Testis (tissue), 3 donors: Measurements from ENCODE around the gene CLOCK. TPM values are rescaled to one million over a fixed set of nuclear protein-coding genes. Genes with fewer than 3 reads are reported as not detected.

Experiments used
- DNase-seq: peaks from one replicate; pipeline ENCODE4 v3.0.0-alpha.2; 2019
- H3K27ac ChIP-seq, 2 donors: fragments of 200-600 bp; sonication (generic); one replicate each; pipeline ENCODE4 v1.5.1; 2019
- H3K27me3 ChIP-seq: fragments of 200-600 bp; sonication (generic); one replicate; pipeline ENCODE4 v1.5.1; 2019
- H3K36me3 ChIP-seq: fragments of 200-600 bp; sonication (generic); one replicate; pipeline ENCODE4 v1.5.1; 2017; ENCODE audit warnings: low read depth; ENCODE audit errors: missing control alignments
- H3K4me1 ChIP-seq: fragments of 200-600 bp; sonication (generic); one replicate; pipeline ENCODE4 v1.5.1; 2019
- H3K4me3 ChIP-seq, 2 donors: fragments of 200-600 bp; sonication (generic); one replicate each; pipeline ENCODE4 v1.5.1; 2017 to 2019
- H3K9me3 ChIP-seq: fragments of 200-600 bp; sonication (generic); one replicate; pipeline ENCODE4 v1.5.1; 2017
- POLR2A ChIP-seq: fragments of 450-650 bp; IDR thresholded peaks from one replicate; pipeline ENCODE4 v1.6.1; 2017; ENCODE audit warnings: antibody characterized with exemption, mild to moderate bottlenecking, moderate library complexity
- WGBS, 2 donors: methylation state at CpG; one replicate each; pipeline ENCODE4 v1.1.5; 2018; 5-methylcytosine and 5-hydroxymethylcytosine counted together
- intact Hi-C: fragments of 100-400 bp; cut with DNase I; formaldehyde crosslinking; loops from one replicate; pipeline ENCODE4 v1.15.1; 2023; ENCODE audit warnings: low total_unique reads
- polyA plus RNA-seq: library from polyadenylated mRNA; stranded (reverse); fragments of 350-450 nt; fragmentation: Illumina TruSeq; extraction: RNeasy Lipid Tissue Mini Kit (QIAGEN cat#74804); gene quantifications from one replicate; pipeline ENCODE4 v1.2.3, GENCODE V29; 2014; ENCODE audit warnings: low read depth, low replicate concordance; ENCODE audit not compliant: insufficient read depth
- total RNA-seq, 2 donors: library from RNA; depleted of rRNA; stranded (reverse); fragments of >200 nt; gene quantifications; one replicate each; pipeline ENCODE4 v1.2.3, GENCODE V29; 2016
- TF ChIP-seq, protein P1 (sequence below), 3 experiments: fragments of 450-650 bp in 2 of 3; fragments of 200-600 bp in 1 of 3; sonication (generic) in 1 of 3; IDR thresholded peaks; one replicate each; pipeline ENCODE4 v1.5.1; 2016 to 2019; ENCODE audit warnings: antibody characterized with exemption in 3 of 3, mild to moderate bottlenecking in 2 of 3, moderate library complexity in 1 of 3

CLOCK gene
- total and polyA plus RNA-seq, 3 donors from 2014 or later, result 41.9 to 48.6 (median 43.4) TPM

DNA sequence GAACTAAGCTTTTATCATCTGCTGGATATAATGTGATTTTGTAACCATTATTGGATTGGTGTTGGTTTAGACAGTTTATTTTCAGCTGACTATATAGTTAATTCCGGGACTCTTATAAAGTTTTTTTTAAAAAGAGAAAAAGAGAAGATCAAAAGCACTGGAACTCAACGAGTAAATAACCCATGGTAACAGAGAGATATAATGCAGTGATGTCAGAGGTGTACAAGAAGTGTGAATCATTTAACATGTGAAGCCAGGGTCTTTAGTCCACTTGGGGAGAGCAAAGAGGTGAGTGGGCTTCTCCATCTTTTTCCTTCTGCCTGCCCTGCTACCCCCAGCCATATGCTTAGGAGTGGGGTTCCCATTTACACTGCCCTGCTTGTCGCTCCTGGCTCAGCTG, 147.7 kb downstream of the CLOCK start:
- Histone ChIP-seq H3K9me3 (no peaks in the 10 kb centered on the region), H3K4me1 (peaks cover 23% of the 10 kb centered on the region), H3K27me3 (no peaks in the 10 kb centered on the region), H3K36me3 (no peaks in the 10 kb centered on the region), H3K27ac (no peak overlapping the region), H3K4me3 (no peak overlapping the region)
- TF ChIP-seq POLR2A, result no peak
- TF ChIP-seq, protein P1, sequence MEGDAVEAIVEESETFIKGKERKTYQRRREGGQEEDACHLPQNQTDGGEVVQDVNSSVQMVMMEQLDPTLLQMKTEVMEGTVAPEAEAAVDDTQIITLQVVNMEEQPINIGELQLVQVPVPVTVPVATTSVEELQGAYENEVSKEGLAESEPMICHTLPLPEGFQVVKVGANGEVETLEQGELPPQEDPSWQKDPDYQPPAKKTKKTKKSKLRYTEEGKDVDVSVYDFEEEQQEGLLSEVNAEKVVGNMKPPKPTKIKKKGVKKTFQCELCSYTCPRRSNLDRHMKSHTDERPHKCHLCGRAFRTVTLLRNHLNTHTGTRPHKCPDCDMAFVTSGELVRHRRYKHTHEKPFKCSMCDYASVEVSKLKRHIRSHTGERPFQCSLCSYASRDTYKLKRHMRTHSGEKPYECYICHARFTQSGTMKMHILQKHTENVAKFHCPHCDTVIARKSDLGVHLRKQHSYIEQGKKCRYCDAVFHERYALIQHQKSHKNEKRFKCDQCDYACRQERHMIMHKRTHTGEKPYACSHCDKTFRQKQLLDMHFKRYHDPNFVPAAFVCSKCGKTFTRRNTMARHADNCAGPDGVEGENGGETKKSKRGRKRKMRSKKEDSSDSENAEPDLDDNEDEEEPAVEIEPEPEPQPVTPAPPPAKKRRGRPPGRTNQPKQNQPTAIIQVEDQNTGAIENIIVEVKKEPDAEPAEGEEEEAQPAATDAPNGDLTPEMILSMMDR (IDR thresholded peaks at IDR 0.05), result no peak
- no peak for DNase-seq
- intact Hi-C loops, result loop anchor here (5.0 kb wide), 1 partner anchor 148 kb away; the partner anchor contains the start of gene CLOCK
- WGBS, 2 donors, result 42 to 50% methylated on average over 3 of the region's 3 CpGs

DNA sequence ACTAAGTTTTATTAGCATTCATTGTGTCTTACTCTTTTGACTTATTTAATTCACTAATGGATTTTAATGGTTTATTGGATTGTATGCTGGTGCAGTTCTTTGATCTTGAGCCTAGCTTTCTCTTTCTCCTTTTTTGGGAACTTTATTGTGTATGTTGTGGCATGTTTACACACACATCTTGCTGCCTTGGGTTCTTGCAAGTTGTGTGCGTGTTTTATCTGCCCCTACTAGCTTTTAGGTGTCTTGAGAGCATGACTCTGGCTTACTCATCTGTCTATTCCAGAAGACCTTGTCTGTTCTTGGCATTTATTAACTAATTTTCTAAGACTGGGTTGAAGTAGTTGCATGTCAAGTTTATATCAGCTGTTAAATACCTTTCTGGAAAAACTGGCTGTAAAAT, 148.2 kb downstream of the CLOCK start:
- DNase-seq, result no peak
- Histone ChIP-seq H3K36me3 (no peaks in the 10 kb centered on the region), H3K9me3 (no peaks in the 10 kb centered on the region), H3K4me3 (peak overlapping the region in 1 of 2 donors; percentile 87), H3K4me1 (peaks cover 23% of the 10 kb centered on the region), H3K27ac (peak overlapping the region; percentile 93 to 99), H3K27me3 (no peaks in the 10 kb centered on the region)
- no peak for TF ChIP-seq POLR2A
- TF ChIP-seq, protein P1 (IDR thresholded peaks at IDR 0.05), result no peak
- 21 to 43% methylated on average over 1 of the region's 1 CpG for whole genome bisulfite sequencing, 2 donors
- intact Hi-C loops, result loop anchor here (5.0 kb wide), 1 partner anchor 149 kb away; the partner anchor contains the start of gene CLOCK

DNA sequence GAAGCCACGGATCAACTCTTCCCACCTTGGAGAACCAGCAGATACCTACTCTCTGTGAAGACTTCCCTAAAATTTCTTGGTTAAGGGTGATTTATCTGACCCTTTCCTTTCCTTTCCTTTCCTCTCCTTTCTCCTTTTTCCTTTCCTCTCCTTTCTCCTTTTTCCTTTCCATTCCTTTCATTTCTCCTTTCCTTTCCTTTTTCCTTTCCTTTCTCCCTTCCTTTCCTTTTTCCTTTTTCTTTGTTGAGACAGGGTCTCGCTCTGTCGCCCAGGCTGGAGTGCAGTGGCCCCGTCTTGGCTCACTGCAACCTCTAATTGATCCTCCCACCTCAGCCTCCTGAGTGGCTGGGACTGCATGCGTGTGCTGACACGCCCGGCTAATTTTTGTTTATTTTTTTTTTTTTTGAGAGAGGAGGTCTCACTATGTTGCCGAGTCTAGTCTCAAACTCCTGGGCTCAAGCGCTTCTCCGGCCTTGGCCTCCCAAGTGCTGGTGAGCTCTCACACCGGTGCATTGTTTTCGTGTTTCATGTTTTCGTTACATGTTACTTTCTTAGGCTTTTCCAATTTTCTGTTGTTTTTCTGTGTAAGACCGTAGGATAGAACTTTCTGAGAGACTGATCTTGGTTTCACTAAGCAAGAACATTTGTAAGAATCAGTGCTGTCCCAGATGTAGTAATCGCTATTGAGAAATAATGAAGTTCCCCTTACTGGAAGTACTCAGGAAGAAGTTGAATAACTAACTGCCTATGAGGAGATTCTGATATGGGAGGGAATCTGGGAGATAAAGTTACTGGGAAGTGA, 149.0 kb downstream of the CLOCK start:
- no peak for DNase-seq
- Histone ChIP-seq H3K4me3 (peak overlapping the region; percentile 87 to 98), H3K27ac (peak overlapping the region; percentile 93 to 99), H3K4me1 (peaks cover 23% of the 10 kb centered on the region), H3K27me3 (no peaks in the 10 kb centered on the region), H3K36me3 (no peaks in the 10 kb centered on the region), H3K9me3 (no peaks in the 10 kb centered on the region)
- TF ChIP-seq, protein P1 (IDR thresholded peaks at IDR 0.05), result no peak
- TF ChIP-seq POLR2A, result no peak
- intact Hi-C loops, result loop anchor here (5.0 kb wide), 1 partner anchor 150 kb away; the partner anchor contains the start of gene CLOCK
- WGBS, 2 donors, result 29% methylated on average over 15 of the region's 15 CpGs

DNA sequence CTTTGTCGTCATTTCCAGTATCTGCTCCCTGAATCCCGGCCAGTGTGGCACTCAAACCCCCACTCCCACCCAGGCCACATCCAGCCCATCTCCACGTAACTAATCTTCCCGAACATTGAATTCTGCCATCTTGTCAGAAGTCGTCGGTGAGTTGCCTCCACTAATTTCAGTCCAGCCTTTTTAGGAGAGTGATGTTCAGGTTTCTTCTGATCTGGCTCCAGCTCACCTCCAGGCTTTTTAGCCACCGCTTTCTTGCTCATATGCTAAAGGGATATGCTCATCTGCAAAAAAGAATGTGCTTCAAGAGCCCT, 149.6 kb downstream of the CLOCK start:
- H3K4me1 ChIP-seq, result peaks cover 23% of the 10 kb centered on the region
- peak overlapping the region; percentile 87 to 98 for H3K4me3 ChIP-seq
- H3K36me3 ChIP-seq, result no peaks in the 10 kb centered on the region
- DNase-seq, result peak; percentile 40
- intact Hi-C loops, result loop anchor here (5.0 kb wide), 1 partner anchor 150 kb away; the partner anchor contains the start of gene CLOCK
- H3K27ac ChIP-seq, result peak overlapping the region; percentile 93 to 99
- no peaks in the 10 kb centered on the region for H3K27me3 ChIP-seq
- WGBS, 2 donors, result 2 to 9% methylated on average over 7 of the region's 7 CpGs
- H3K9me3 ChIP-seq, result no peaks in the 10 kb centered on the region
- TF ChIP-seq, protein P1 (IDR thresholded peaks at IDR 0.05), result no peak
- TF ChIP-seq POLR2A, result no peak
